NCI-H524 treated with DMSO at 0.1 percent for 48 hours (cell line): Measurements from ENCODE around the gene SFTPA1.
"Not testable (repeated sequence)": the region's sequence is repeated elsewhere in the genome, so short reads cannot be mapped to it uniquely, and the experiment has no call there.

Experiments used
- DNase-seq: peaks from one replicate; lab custom pipeline; 2025; lab: John Stamatoyannopoulos, UW

Gene SFTPA1

DNA sequence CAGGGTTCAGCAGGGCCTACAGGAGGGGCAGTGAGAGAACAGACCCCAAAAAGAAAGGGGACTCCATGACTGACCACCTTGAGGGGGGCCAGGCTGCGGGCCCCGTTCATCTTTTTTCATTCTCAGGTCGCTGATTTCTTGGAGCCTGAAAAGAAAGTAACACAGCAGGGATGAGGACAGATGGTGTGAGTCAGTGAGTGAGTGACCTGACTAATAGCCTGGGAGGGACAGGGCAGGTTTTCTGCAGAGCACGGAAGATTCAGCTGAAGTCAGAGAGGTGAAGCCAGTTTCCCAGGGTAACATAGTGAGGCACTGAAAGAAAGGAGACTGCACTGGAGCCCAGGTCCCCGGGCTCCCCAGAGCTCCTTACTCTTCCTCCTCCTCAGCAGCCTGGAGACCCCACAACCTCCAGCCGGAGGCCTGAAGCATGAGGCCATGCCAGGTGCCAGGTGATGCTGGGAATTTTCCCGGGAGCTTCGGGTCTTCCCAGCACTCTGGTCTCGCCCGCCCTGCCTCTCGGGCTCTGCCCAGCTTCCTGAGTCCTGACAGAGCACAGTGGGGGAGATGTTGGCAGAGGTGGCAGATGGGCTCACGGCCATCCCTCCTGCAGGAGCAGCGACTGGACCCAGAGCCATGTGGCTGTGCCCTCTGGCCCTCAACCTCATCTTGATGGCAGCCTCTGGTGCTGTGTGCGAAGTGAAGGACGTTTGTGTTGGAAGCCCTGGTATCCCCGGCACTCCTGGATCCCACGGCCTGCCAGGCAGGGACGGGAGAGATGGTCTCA is 646 bp downstream of the SFTPA1 start:
- not testable (repeated sequence) for DNase-seq

DNA sequence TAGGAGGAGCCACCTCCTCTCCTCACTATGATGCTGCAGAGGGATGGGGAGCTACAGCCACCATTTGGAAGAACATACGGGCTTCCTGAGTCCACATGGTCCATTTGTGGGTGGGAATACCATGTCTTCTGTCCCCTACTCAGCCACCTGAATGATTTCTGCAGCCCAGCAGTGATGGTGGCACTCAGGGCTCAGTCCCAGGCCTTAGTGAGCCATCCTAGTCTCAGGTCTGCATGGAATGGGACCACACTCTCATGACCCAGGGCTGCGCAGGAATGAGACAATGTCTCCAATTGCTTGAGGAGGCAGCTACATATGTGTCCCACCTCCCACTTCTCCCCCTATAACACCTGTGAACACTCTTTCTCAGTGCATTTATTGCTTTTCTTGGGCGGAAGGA is 4.8 kb downstream of the SFTPA1 start:
- no peak for DNase-seq

DNA sequence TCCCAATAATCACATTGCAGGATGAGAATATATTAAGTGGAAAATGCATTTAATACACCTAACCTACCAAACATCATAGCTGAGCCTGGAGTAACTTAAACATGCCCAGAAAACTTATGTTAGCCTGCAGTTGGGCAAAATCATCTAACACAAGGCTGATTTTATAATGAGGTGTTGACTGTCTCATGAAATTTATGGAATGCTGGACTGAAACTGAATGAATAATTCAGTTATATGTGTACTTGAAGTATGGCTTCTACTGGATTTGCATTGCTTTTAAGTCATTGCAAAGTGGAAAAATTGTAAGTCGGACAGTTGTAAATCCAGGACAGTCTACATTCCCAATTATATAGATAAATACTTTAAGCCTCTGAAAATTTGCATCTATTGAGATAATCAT is 5.4 kb downstream of the SFTPA1 start:
- no peak for DNase-seq

DNA sequence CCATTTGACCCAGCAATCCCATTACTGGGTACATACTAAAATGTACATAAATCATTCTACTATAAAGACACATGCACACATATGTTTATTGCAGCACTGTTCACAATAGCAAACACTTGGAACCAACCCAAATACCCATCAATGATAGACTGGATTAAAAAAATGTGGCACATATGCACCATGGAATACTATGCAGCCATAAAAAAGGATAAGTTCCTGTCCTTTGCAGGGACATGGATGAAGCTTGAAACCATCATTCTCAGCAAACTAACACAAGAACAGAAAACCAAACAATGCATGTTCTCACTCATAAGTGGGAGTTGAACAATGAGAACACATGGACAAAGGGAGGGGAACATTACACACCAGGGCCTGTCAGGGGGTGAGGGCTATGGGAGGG is 12.9 kb downstream of the SFTPA1 start:
- DNase-seq: not testable (repeated sequence)

DNA sequence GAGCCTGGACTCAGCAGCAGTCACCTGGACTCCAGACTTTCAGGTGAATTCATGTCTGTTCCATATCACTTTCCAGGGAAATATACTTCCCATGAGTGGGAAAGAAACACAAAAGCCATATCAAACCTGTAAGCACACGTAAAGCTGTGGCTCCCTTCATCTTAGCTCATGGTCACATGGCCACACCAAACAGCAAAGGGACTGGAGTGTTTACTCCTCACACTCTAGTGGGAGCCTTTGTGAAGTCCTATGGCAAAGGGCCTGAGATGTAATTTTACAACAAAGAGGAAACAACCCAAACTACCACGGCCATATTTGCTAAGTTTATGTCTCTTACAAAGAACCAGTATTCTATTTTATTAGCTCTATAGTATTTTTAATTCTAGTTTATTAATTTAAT is 16.3 kb downstream of the SFTPA1 start:
- no peak for DNase-seq

DNA sequence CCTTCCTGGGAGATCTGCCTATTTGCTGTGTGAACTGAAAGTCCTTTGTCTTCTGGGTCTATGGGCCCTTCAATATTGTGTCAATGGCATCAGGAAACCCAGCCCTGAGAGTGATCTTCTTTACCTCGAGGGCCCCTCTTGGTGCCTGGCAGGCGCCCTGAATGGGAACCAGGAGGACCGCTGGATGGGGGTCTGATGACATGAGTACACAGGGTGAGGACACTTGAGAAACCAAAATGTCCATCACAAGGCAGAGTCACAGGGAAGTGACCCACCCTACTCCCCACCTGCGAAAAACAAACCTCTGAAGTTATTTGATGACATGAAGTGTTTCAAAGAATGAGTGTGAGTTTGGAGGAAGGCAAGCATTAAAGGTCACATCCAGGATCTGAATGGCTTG is 17.3 kb downstream of the SFTPA1 start:
- no peak for DNase-seq

DNA sequence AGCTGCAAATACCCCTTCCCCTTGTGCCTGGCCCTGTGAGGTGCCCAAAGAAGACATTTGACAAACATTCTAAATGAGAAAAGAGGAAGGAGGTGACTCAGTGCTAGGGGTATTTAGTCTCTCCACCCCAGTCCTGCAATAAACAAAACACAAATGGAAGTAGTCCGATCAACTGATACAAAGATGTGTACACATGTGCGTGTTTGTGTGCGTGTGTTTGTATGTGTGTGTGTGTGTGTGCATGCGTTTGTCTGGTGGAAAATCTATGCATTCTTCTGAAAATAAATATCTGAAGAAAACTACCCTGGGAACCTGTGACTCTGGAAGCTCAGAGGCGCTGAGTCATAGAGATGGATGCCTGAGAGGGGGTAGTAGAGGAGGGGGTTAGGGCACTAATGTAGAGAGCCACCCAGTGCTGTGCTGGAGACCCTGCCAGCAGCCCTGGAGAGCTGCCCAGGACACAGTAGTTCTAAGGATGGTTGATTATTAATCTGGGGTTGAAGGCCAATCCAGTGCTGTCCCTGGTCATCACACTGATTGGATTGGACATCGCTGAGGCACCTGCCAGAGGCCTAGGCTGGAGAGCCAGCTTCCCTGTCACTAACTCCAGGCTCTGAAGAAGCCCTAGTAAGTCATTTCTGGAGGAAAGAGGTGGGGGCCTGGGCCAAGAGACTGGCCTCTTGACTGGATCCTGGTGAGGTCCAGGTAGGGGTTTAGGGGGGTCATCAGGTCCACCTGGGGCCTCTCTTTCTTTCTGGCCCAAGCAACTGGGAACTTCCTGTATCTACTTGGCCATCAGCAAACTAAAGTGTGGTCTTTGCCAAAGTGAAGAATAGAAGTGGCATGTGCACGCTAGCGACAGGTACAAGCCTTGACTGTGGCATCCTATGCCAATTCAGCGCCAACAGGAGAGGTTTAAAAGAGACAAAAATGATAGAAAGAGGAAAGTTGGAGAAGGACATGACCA is 18.5 kb downstream of the SFTPA1 start:
- DNase-seq: no peak

DNA sequence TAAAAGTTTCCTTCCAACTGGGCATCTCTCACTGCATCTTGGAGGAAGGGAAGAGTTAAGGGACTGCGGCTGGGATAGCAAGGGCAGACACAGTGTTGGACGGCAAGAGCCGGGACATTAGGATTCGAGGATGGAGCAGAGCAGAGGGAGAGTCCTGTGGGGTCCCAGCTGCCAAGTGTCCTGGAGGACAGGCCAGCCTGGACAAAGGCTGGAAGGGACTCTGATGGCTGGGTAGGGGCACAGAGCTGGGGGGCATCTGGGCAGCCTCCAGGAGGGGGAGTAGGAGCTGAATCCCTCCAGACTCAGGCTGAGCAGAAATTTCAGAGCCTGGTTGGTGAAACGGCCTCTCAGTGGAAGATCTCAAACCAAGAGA is 19.2 kb downstream of the SFTPA1 start:
- DNase-seq: no peak

DNA sequence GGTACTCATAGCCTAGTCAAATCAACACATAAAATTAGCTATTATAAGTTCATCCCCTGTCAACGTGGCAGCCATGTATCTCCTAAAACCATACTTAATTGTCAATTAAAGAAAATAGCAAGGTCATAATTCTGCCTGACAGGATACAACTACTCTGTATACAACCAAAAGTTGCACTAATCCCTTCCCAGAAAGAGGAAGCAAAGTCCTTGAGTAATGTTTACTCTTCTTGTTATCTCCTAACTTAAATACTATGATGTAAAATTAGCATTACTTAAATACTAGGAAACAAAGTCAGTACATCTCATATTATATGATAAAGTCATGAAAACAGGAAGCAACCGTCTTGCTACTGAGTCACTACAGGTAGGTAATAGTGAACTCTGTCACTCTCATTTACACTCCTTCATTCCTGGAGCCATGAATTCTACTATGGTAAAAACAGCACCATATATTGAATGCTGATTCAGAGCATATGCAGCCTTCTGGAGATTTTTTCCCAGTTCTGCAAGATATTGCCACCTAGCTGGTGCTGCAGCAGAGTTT is 26.0 kb downstream of the SFTPA1 start:
- DNase-seq: not testable (repeated sequence)

DNA sequence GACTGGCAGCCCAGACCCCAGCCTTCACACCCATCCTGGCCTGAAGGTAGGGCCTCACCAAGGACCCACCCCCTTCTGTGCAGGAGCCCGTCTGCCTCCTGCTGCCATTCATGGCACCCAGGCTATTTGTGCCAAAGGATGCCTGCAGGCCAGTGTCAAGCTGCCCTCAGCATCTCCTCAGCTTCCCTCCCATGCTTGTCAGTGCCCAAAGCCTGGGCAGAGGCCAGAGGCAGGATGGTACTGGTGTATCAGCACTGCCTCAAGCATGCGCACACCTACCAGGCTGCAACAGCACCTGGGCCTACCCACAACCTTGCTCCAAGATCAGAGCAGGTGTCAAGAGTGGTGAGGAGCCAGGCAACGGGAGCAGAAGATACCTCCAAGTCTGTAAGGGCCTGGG is 27.6 kb downstream of the SFTPA1 start:
- no peak for DNase-seq

DNA sequence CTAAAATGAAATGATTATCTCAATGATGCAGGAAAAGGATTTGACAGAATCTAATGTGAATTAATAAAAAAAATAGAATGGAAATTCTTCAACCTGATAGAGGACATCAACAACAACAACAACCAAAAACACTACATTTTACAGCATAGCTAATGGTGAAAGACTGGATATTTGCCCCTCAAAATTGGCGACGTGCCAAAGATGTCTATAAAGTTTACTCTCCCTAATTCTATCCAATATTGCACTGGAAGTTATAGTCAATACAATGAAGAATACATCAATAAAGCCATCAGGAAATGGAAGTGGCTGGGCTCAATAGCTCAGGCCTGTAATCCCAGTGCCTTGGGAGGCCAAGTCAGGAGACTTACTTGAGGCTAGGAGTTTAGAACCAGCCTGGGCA is 42.0 kb downstream of the SFTPA1 start:
- DNase-seq: not testable (repeated sequence)

DNA sequence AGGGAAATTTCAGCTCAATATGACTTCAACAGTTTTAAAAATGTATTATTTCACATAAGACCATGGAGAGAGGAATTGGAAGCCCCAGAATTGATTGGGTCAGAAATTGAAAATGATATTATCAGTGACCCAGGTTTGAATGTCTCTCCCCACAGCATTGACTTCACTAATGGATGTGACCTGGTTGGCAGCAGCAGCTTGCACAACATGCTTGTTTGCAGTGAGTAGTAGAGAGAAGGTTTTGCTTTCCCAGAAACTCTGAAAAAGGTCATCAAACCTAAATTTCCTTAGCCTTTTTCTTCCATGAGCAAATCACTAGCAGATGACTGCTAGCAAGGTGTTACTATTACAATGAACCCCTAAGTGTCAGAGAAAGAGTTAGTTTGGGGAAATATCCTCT is 52.5 kb downstream of the SFTPA1 start:
- DNase-seq: not testable (repeated sequence)

DNA sequence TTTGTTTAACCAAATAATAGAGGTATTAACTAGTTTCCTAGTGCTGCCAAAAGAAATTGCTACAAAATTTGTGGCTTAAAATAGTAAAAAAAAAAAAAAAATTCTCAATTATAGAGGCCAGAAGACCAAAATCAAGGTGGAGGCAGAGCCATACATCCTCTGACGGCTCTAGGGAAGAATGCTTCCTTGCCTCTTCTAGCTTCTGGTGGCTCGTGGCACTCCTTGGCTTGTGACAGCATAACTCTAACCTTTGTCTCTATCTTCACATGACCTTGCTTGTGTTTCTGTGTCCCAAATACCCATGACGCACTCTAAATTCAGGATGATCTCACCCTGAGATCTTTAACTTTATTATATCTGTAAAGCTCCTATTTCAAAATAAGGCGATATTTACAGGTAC is 53.9 kb downstream of the SFTPA1 start:
- not testable (repeated sequence) for DNase-seq
